H9 (cell line): Measurements from ENCODE around the gene ADAM8. TPM values are rescaled to one million over a fixed set of nuclear protein-coding genes. Genes with fewer than 3 reads are reported as not detected.

Source experiments
- DNase-seq: peaks from one replicate; pipeline ENCODE4 v3.0.0-alpha.2; 2017
- H2AFZ ChIP-seq: one replicate; pipeline ENCODE4 v1.6.1; 2013; ENCODE audit warnings: mild to moderate bottlenecking, low read length, control low read depth, moderate library complexity
- H2AK5ac ChIP-seq: 2 replicates; pipeline ENCODE4 v1.6.1; 2013; ENCODE audit warnings: low read length, control low read depth, mixed read lengths; ENCODE audit not compliant: insufficient read length
- H2BK120ac ChIP-seq: one replicate; pipeline ENCODE4 v1.6.1; 2013; ENCODE audit warnings: low read depth, mild to moderate bottlenecking, low read length, control low read depth, inconsistent platforms; ENCODE audit not compliant: poor library complexity, severe bottlenecking
- H2BK12ac ChIP-seq: 2 replicates; pipeline ENCODE4 v1.6.1; 2013; ENCODE audit warnings: low read length, control low read depth, mixed read lengths, low read depth; ENCODE audit not compliant: insufficient read length
- H2BK15ac ChIP-seq: 2 replicates; pipeline ENCODE4 v1.6.1; 2013; ENCODE audit warnings: low read depth, low read length, control low read depth
- H2BK20ac ChIP-seq: one replicate; pipeline ENCODE4 v1.6.1; 2013; ENCODE audit warnings: low read depth, mild to moderate bottlenecking, low read length, control low read depth, inconsistent platforms; ENCODE audit not compliant: poor library complexity, severe bottlenecking
- H2BK5ac ChIP-seq: 2 replicates; pipeline ENCODE4 v1.6.1; 2013; ENCODE audit warnings: low read length, control low read depth, mixed read lengths; ENCODE audit not compliant: insufficient read length
- H3K14ac ChIP-seq: 2 replicates; pipeline ENCODE4 v1.6.1; 2013; ENCODE audit warnings: low read length, control low read depth; ENCODE audit not compliant: insufficient read depth
- H3K18ac ChIP-seq: 2 replicates; pipeline ENCODE4 v1.6.1; 2013; ENCODE audit warnings: low read depth, mild to moderate bottlenecking, mixed read lengths, low read length, control low read depth; ENCODE audit not compliant: insufficient read length
- H3K23ac ChIP-seq: 2 replicates; pipeline ENCODE4 v1.6.1; 2013; ENCODE audit warnings: low read length, control low read depth, mixed read lengths, low read depth; ENCODE audit not compliant: insufficient read length
- H3K23me2 ChIP-seq: 2 replicates; pipeline ENCODE4 v1.6.1; 2013; ENCODE audit warnings: low read depth, mild to moderate bottlenecking, mixed read lengths, low read length, control low read depth; ENCODE audit not compliant: insufficient read length, poor library complexity, severe bottlenecking
- H3K27ac ChIP-seq: 2 replicates; pipeline ENCODE4 v1.5.1; 2013; ENCODE audit warnings: low read length, control low read depth, mixed read lengths, low read depth; ENCODE audit not compliant: insufficient read length
- H3K27me3 ChIP-seq: 2 replicates; pipeline ENCODE4 v1.6.1; 2013; ENCODE audit warnings: low read length, control low read depth, inconsistent platforms; ENCODE audit not compliant: insufficient read depth
- H3K4ac ChIP-seq: 2 replicates; pipeline ENCODE4 v1.6.1; 2013; ENCODE audit warnings: low read depth, mild to moderate bottlenecking, control low read depth, inconsistent platforms, low read length, moderate library complexity
- H3K4me1 ChIP-seq: 2 replicates; pipeline ENCODE4 v1.6.1; 2013; ENCODE audit warnings: low read length, control low read depth, inconsistent platforms; ENCODE audit not compliant: insufficient read depth
- H3K4me2 ChIP-seq: 2 replicates; pipeline ENCODE4 v1.6.1; 2013; ENCODE audit warnings: low read length, control low read depth, mixed read lengths; ENCODE audit not compliant: insufficient read length, insufficient read depth
- H3K56ac ChIP-seq: 2 replicates; pipeline ENCODE4 v1.6.1; 2013; ENCODE audit warnings: low read depth, mild to moderate bottlenecking, mixed read lengths, low read length, control low read depth; ENCODE audit not compliant: insufficient read length
- H3K79me1 ChIP-seq: 2 replicates; pipeline ENCODE4 v1.6.1; 2013; ENCODE audit warnings: low read depth, mild to moderate bottlenecking, moderate library complexity, low read length, control low read depth, inconsistent platforms; ENCODE audit not compliant: insufficient read depth, poor library complexity, severe bottlenecking
- H3K79me2 ChIP-seq: 2 replicates; pipeline ENCODE4 v1.6.1; 2013; ENCODE audit warnings: low read length, control low read depth, inconsistent platforms; ENCODE audit not compliant: insufficient read depth
- H3K9ac ChIP-seq: 2 replicates; pipeline ENCODE4 v1.6.1; 2013; ENCODE audit warnings: low read length, control low read depth, mixed read lengths; ENCODE audit not compliant: insufficient read length; ENCODE audit errors: extremely low read depth
- H3K9me3 ChIP-seq: one replicate; pipeline ENCODE4 v1.6.1; 2013; ENCODE audit warnings: low read depth, low read length, inconsistent platforms; ENCODE audit not compliant: control insufficient read depth
- H3T11ph ChIP-seq: one replicate; pipeline ENCODE4 v1.6.1; 2013; ENCODE audit warnings: mild to moderate bottlenecking, low read length, control low read depth, inconsistent platforms
- H4K20me1 ChIP-seq: one replicate; pipeline ENCODE4 v1.6.1; 2013; ENCODE audit not compliant: control insufficient read depth, insufficient read length, insufficient read depth
- H4K5ac ChIP-seq: 2 replicates; pipeline ENCODE4 v1.6.1; 2013; ENCODE audit warnings: low read depth, mild to moderate bottlenecking, mixed read lengths, low read length, control low read depth; ENCODE audit not compliant: insufficient read length
- H4K8ac ChIP-seq: replicated peaks from 2 replicates; pipeline ENCODE4 v1.6.1; 2013; ENCODE audit warnings: low read length, control low read depth, mixed read lengths, low read depth; ENCODE audit not compliant: insufficient read length
- H4K91ac ChIP-seq: 2 replicates; pipeline ENCODE4 v1.6.1; 2013; ENCODE audit warnings: low read depth, mild to moderate bottlenecking, moderate library complexity, mixed read lengths, low read length, control low read depth; ENCODE audit not compliant: insufficient read length
- H3K27ac Mint-ChIP-seq, 3 experiments: 2 replicates in 2 of 3; 3 replicates in 1 of 3; pipeline ENCODE4 v1.8.0; 2020 to 2021; ENCODE audit warnings: mixed read lengths in 3 of 3, mild to moderate bottlenecking in 1 of 3, moderate library complexity in 1 of 3
- H3K27me3 Mint-ChIP-seq: 2 replicates; pipeline ENCODE4 v1.8.0; 2021; ENCODE audit warnings: low read depth, mild to moderate bottlenecking, moderate library complexity, mixed read lengths
- H3K36me3 Mint-ChIP-seq, 3 experiments: 2 replicates in 2 of 3; 3 replicates in 1 of 3; pipeline ENCODE4 v1.8.0; 2020 to 2021; ENCODE audit warnings: low read depth in 3 of 3, mixed read lengths in 3 of 3; ENCODE audit not compliant: insufficient read depth in 1 of 3
- H3K4me1 Mint-ChIP-seq, 2 experiments: 2 replicates each; pipeline ENCODE4 v1.8.0; 2020; ENCODE audit warnings: mixed read lengths in 2 of 2
- H3K4me3 Mint-ChIP-seq, 2 experiments: 2 replicates in 1 of 2; 3 replicates in 1 of 2; pipeline ENCODE4 v1.8.0; 2020 to 2021; ENCODE audit warnings: mild to moderate bottlenecking in 2 of 2, mixed read lengths in 2 of 2, moderate library complexity in 1 of 2
- H3K9me3 Mint-ChIP-seq, 2 experiments: 2 replicates in 1 of 2; 3 replicates in 1 of 2; pipeline ENCODE4 v1.8.0; 2020; ENCODE audit warnings: mild to moderate bottlenecking in 2 of 2, mixed read lengths in 2 of 2, moderate library complexity in 1 of 2
- WGBS: extraction: QIAGEN DNeasy Blood & Tissue Kit; methylation state at CpG from one replicate; pipeline ENCODE4 v1.1.7; 2013; ENCODE audit warnings: missing lambda C conversion rate, low lambda C conversion rate, mixed read lengths; ENCODE audit not compliant: insufficient read length; ENCODE audit errors: extremely low coverage; 5-methylcytosine and 5-hydroxymethylcytosine counted together
- total RNA-seq: library from RNA; stranded (reverse); gene quantifications from 2 replicates; pipeline ENCODE4 v1.2.1, GENCODE V29; 2021
- TF ChIP-seq, protein P1 (sequence below): fragments of 200-600 bp; sonication (generic); conservative IDR thresholded peaks from 3 replicates; pipeline ENCODE4 v1.8.0; 2021; ENCODE audit warnings: antibody characterized with exemption, mild to moderate bottlenecking

Gene ADAM8
- total RNA-seq, 1 experiment from 2014 or later = 5.4 TPM

DNA sequence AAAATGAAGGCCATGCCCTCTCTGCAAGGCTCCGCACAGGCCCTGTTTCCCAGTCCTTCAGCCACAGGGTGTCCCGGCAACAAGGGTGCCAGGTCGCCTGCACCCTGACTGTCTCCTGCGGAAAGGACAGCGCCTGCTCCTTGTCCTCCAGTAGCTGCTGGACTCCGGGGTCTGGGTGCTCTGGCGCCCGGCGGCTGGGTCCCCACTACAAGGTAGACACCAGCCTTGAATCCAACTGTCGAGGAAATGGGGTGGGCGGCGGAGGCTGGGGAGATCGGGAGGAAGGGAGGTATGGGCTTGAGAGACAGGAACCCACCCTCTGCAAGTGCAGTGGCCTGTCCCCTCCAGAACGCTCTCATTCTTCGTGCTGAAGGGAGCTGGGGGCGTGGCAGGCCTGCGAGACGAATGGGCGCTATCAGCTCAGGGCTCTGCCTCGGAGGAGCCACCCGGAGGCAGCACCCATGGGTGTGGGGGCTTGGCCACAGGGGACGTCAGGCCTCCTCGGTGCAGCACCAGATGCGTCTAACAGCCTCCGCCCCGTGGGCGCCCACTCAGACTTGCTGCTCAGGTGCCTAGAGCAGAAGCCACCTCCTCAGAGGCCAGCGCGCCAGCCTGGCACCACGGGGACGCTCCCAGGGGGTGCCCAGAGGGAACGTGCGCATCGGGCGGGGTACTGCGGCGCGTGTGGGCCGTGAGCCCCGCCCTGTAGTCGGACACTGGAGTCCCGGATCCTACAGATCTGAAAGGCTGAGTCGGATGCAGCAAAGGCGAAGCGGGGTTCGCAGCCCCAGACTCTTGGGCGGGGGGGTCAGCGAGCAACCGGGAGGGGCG, 15.6 kb downstream of the ADAM8 start:
- H3K79me1 ChIP-seq = no peaks in the 10 kb centered on the region
- Mint-ChIP-seq H3K9me3 (no peaks in the 10 kb centered on the region), H3K36me3 (no peaks in the 10 kb centered on the region), H3K4me1 (peaks cover 11 to 28% of the 10 kb centered on the region in 2 experiments), H3K27ac (no peak overlapping the region; a peak in 1 of 7 replicates), H3K4me3 (peak overlapping the region; percentile 66 to 76), H3K27me3 (peaks cover 19% of the 10 kb centered on the region)
- H4K5ac ChIP-seq = no peak overlapping the region
- no peak overlapping the region for H2BK15ac ChIP-seq
- H2BK20ac ChIP-seq = no peak overlapping the region
- no peak for DNase-seq
- no peaks in the 10 kb centered on the region for H3K4me1 ChIP-seq
- H3K23ac ChIP-seq = no peak overlapping the region
- H3K27me3 ChIP-seq = no peaks in the 10 kb centered on the region; the same call in 1 of the 2 replicates
- no peak overlapping the region for H2AK5ac ChIP-seq
- no peak overlapping the region for H4K91ac ChIP-seq
- H3K9ac ChIP-seq = no peak overlapping the region
- no peak overlapping the region for H3K18ac ChIP-seq
- no peak overlapping the region for H3K4ac ChIP-seq
- no peak overlapping the region for H2BK5ac ChIP-seq
- TF ChIP-seq, protein P1, sequence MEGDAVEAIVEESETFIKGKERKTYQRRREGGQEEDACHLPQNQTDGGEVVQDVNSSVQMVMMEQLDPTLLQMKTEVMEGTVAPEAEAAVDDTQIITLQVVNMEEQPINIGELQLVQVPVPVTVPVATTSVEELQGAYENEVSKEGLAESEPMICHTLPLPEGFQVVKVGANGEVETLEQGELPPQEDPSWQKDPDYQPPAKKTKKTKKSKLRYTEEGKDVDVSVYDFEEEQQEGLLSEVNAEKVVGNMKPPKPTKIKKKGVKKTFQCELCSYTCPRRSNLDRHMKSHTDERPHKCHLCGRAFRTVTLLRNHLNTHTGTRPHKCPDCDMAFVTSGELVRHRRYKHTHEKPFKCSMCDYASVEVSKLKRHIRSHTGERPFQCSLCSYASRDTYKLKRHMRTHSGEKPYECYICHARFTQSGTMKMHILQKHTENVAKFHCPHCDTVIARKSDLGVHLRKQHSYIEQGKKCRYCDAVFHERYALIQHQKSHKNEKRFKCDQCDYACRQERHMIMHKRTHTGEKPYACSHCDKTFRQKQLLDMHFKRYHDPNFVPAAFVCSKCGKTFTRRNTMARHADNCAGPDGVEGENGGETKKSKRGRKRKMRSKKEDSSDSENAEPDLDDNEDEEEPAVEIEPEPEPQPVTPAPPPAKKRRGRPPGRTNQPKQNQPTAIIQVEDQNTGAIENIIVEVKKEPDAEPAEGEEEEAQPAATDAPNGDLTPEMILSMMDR = no peak
- H4K20me1 ChIP-seq = peaks cover 3% of the 10 kb centered on the region
- H3K56ac ChIP-seq = no peak overlapping the region
- no peaks in the 10 kb centered on the region for H3K79me2 ChIP-seq
- no peak overlapping the region; the same call in 1 of the 2 replicates for H3K14ac ChIP-seq
- peaks cover 7% of the 10 kb centered on the region for H3K23me2 ChIP-seq
- peak overlapping the region; percentile 47 for H3K4me2 ChIP-seq
- H3T11ph ChIP-seq = no peak overlapping the region
- no peak overlapping the region for H2BK120ac ChIP-seq
- H2AFZ ChIP-seq = no peak overlapping the region
- H4K8ac ChIP-seq = no peak overlapping the region
- WGBS = no CpG with 5 or more reads among the region's 50 CpGs
- H2BK12ac ChIP-seq = no peak overlapping the region
- H3K27ac ChIP-seq = no peak overlapping the region
- H3K9me3 ChIP-seq = no peaks in the 10 kb centered on the region
